NCI-H510A (cell line): ENCODE measurements around the gene GLT1D1.

Experiments
- DNase-seq: peaks from one replicate; lab custom pipeline; 2025; lab: John Stamatoyannopoulos, UW

Gene GLT1D1

DNA sequence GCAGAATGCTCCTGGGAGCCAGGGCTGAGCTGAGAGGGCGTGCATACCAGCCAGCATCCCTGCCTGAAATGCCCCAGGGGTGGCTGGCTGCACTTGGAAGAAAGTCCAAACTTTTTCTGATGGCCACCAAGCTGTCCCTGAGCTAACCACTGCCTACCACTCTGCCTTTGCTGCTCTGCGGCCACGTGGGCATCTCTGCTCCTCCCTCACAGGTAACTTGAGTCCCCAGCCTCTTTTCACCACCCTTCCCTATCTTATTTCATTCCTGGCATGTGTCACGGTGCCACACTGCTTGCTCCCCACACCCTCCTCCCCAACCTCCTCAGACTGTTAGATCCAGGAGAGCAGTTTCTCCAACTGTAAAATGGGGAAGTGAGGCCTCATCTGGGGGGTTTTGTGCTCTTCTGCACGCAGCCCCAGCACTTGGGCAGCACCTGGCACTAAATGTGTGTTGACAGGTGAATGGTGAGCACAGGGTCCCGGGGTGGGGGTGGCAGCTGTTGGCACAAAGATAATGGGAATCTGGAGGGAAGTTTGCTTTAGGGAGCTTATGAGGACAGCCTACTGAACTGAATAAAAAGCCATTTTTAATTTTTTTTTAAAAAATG is 113.0 kb downstream of the GLT1D1 start:
- peak; percentile 86 for DNase-seq

DNA sequence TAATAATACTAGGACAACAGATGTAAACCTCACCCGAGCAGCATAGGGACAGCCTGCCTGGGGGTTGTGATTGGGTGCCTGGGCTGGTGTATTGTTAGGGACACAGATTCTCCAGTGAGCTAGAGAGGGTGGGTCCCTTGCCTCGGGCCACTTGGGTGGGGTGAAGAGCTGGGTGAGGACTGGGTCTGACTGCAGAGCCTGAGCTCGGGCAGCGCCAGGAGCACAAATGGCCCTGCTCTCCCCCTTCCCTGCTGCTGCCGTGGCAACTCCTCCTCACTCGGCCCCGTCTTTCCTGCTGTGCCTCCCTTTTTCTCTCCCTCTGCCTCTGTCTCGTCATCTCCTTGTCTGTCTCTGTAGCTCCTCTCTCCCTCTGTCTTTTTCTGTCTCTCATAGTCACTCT is 115.4 kb downstream of the GLT1D1 start:
- no peak for DNase-seq

GRCh38 chr12:128969480-128970055 is 116.3 kb downstream of the GLT1D1 start:
- peak; percentile 99 for DNase-seq

- no peak for DNase-seq
These were observed 116.8 kb downstream of the GLT1D1 start for GRCh38 chr12:128970110-128970509.

- DNase-seq, result no peak
These were observed 117.7 kb downstream of the GLT1D1 start for GRCh38 chr12:128970941-128971340.

- DNase-seq, result peak; percentile 82
These were observed 118.5 kb downstream of the GLT1D1 start for GRCh38 chr12:128971802-128972201.

DNA sequence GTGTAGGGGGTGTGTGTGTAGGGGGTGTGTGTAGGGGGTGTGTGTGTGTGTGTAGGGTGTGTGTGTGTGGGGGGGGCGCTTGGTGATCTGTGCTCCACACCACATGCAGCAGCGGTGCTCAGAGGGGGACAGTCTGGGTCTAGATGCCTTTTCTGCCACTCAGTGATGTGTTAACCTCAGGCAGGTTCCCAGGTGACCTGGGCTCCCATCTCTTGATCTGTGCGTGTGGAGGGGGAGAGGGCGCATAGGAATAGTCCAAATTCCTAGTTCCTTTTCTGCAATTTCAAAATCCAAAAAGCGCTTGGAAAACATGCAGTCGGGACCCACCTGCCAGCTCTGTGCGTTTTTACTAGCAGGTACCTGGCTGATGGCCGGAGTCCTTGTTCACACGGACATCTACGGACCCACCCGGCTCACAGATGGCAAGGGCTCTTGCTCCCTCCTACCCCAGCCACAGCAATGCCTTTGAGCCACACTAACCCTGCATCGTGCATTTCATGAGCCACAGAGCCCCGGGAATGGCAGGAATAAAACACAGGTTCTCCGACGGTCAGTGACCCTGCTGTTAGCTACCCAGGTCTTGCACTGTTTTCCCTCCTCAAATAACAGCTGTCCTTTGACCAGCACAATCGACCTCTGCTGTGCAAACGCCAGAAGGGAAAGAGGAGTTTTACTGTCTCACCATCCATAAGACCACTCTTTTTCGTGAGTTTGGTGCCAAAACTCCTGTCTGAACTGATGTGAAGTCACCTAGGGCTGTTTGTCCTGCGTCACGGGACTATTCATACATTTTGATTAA is 120.8 kb downstream of the GLT1D1 start:
- no peak for DNase-seq

- no peak for DNase-seq
These were observed 121.6 kb downstream of the GLT1D1 start for GRCh38 chr12:128974881-128975280.

- no peak for DNase-seq
These were observed 123.0 kb downstream of the GLT1D1 start for GRCh38 chr12:128976120-128976738.

DNA sequence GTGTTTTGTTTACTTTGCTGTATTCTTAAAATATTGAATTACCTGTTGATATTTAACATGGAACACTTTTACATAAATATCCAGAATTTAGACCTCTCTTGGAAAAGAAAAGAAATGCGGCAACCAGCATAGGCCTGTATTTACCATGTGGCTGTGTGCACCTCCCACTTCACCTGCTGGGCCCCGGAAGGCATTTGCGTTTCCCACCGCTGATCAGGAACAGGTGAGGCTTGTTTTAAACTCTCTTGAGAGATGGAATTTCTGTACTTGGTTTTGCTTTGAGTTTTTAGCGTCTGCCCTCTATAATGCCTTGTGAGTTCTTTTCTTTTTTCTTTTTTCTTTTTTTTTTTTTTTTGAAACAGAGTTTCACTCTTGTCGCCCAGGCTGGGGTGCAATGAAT is 124.2 kb downstream of the GLT1D1 start:
- DNase-seq, result peak; percentile 55

DNA sequence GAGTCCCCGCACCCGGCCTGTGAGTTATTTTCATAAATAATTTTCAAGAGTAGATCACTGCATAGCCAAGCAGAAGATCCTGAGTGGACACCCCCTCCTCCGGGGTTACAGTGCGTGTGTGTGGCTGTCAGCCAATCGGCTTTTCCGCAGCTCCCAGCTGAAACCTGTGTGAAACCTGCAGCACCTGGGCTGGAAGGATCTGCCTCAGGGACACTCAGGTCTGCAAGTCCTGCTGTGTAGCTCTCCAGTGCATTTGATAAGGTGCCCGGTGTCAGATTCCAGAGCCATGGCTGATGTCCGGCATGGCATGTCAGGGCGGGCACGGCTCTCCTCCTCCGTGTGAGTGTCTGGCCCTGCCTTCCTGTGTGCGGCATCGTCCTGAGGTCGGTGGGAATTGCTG is 124.8 kb downstream of the GLT1D1 start:
- DNase-seq, result peak; percentile 78

DNA sequence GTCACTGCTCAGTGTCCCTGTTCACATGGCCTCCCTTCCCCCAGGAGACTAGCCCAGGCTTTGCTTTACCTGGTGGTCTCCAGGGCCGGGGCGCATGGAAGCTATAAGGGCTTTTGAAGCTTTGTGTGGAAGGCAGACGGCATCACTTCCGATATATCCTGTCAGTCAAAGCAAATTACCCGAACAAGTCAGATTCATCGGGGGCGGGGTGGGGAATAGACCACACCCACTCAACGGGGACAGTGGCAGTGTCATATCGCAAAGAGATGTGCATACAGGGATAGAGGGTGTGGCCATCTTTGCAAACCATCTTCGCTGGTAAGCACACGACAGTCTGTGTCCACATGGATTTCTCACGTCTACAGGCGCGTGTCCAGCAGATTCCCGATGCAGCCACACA is 127.3 kb downstream of the GLT1D1 start:
- DNase-seq, result no peak

DNA sequence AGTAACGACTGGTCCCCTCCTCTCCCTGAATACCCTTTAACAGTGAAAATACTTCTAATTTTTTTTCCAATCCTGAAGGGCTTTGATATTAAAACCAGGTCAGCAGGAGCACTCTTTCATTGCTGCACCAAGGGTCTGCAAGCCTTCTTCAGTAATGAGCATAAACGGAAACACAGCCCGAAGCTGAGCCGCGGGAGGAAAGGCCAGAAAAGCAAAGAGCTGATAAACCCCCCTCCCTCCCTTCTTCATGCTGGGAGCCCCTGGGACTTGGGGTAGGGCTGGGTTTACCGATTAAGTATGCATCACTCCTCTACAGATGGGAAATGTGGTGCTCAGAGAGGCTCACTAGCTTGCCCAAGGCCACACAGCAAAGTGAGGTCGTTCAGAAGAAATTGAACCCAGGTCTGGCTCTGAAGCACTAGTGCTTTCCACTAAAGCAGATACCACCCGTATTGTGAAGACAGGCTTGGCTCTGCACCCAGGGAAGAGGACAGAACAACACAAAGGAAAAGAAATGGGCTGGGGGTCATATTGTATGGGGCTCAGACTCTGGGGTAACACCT is 128.8 kb downstream of the GLT1D1 start:
- no peak for DNase-seq

DNA sequence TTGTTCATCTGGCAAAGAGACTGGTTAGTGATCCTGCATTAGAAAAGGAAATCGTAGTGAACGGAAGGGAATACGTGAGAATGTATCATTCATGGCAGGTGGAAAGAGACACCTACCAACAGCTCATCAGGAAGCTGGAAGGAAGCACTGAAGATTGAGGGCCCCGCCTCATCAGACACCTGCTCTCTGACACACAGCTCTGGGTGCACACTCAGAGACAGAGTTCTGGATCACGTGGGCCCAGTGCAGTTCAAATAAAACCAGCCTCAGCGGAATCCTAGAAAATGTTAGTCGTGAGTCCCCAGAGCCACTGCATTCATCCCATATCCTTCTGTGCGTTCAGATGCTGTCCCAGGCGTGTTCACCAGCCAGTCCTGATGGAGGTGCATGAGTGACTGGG is 129.7 kb downstream of the GLT1D1 start:
- DNase-seq, result peak; percentile 71

GRCh38 chr12:128983371-128983770 is 130.1 kb downstream of the GLT1D1 start:
- no peak for DNase-seq

- no peak for DNase-seq
These were observed 133.7 kb downstream of the GLT1D1 start for GRCh38 chr12:128986957-128987356.

DNA sequence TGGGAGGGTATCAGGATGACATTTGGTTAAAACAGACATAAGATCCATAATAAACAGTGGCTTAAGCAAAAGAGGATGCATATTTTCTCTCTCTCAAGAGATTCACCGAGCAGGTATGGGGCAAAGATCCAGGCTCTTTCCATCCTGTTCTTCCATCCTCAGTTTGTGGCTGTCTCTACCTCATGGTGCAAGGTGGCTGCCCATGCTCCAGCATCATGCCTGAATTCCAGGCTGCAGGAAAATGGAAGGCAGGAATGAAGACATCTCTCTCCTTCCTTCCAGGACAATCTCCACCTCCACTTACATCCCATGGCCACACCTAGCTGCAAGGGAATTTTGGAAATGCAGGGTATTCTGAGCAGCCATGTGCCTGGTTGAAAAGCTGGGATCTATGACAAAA is 136.0 kb downstream of the GLT1D1 start:
- no peak for DNase-seq

DNA sequence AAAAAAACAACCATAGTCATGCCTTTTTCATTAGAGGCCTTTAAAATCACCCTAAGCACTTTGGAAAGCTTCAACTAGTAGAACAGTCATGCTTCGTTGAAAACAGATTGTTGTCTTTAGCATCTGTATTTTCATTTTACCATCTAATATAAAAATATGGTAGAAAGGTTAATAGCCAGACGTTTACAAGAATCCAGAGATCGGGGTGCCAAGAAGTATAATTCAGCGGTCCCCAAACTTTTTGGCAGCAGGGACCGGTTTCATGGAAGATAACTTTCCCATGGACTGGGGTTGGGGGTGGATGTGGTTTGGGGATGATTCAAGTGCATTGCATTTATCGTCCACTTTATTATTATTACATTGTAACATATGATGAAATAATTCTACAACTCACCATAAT is 138.4 kb downstream of the GLT1D1 start:
- no peak for DNase-seq

DNA sequence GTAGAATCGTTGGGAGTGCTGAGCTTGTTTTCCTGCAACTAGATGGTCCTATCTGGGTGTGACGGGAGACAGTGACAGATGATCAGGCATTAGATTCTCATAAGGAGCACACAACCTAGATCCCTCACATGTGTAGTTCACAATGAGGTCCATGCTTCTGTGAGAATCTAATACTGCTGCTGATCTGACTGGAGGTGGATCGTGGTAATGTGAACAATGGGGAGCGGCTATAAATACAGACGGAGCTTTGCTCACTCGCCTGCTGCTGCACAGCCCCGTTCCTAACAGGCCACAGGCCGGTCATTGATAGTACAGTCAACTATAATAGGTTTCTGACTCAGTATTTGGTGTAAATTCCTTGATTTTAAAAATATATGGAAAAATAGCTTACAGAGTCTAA is 138.8 kb downstream of the GLT1D1 start:
- DNase-seq, result no peak

GRCh38 chr12:128992550-128992949 is 139.3 kb downstream of the GLT1D1 start:
- DNase-seq, result no peak

- peak; percentile 50 for DNase-seq
These were observed 141.6 kb downstream of the GLT1D1 start for GRCh38 chr12:128994856-128995255.

DNA sequence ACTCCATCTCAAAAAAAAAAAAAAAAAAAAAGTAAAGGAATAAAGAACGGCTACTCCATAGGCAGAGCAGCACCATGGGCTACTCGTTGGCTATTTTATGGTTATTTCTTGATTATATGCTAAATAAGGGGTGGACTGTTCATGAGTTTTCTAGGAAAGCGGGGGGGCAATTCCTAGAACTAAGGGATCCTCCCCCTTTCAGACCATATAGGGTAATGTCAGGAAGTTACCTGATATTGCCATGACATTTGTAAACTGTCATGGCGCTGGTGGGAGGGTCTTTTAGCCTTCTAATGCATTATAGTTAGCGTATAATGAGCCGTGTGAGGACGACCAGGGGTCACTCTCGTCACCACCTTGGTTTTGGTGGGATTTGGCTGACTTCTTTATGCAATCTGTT is 142.3 kb downstream of the GLT1D1 start:
- DNase-seq, result no peak

DNA sequence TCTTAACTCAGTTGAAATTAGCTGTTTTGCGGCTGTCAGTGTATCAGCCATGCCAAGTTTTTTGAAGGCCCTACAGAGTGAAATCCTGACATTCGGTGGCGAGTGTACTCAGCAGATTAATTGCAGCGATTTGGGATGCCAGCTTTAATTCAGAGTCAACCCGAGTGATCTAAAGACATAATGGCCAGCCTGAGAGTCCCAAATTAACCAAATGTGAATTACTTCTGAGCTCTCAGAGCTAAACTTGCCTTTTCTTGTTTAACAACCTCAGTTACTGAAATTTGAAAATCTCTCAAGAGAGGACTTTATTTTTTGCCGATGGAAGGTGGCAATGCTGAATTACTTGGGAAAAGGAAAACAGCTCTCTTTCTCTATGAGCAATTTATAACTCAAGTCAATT is 148.5 kb downstream of the GLT1D1 start:
- DNase-seq, result no peak
